Activated CD4-positive, alpha-beta T cell treated with anti-CD3 and anti-CD28 coated beads for 24 hours (primary cell): ENCODE measurements around the gene HOPX.
"Not testable (repeated sequence)": the region's sequence is repeated elsewhere in the genome, so short reads cannot be mapped to it uniquely, and the experiment has no call there.

Experiments used
- DNase-seq, 2 donors: peaks; one replicate each; pipeline ENCODE4 v3.0.0-alpha.2; 2020; ENCODE audit warnings: low read depth in 2 of 2

The HOPX gene

GRCh38 chr4:56688094-56688647 lies 7.1 kb upstream of the HOPX start:
- no peak for DNase-seq

GRCh38 chr4:56686537-56687231 lies 5.6 kb upstream of the HOPX start:
- no peak for DNase-seq

GRCh38 chr4:56684320-56685050 lies 3.4 kb upstream of the HOPX start:
- no peak for DNase-seq

- DNase-seq, result no peak
These were observed 2.4 kb upstream of the HOPX start for GRCh38 chr4:56683455-56683854.

GRCh38 chr4:56681853-56682525 lies 893 bp upstream of the HOPX start:
- DNase-seq, result no peak

GRCh38 chr4:56680266-56680665 lies 830 bp downstream of the HOPX start:
- DNase-seq, result no peak

- DNase-seq, result no peak
These were observed 3.4 kb downstream of the HOPX start for GRCh38 chr4:56677711-56678110.

GRCh38 chr4:56674984-56675383 lies 6.1 kb downstream of the HOPX start:
- DNase-seq, result no peak

- no peak for DNase-seq
These were observed 9.2 kb downstream of the HOPX start for GRCh38 chr4:56671860-56672259.

GRCh38 chr4:56671373-56671772 lies 9.7 kb downstream of the HOPX start:
- no peak for DNase-seq

GRCh38 chr4:56668267-56668666 lies 12.8 kb downstream of the HOPX start:
- no peak for DNase-seq

GRCh38 chr4:56667396-56667795 lies 13.7 kb downstream of the HOPX start:
- DNase-seq, result not testable (repeated sequence)

- no peak for DNase-seq
These were observed 14.8 kb downstream of the HOPX start for GRCh38 chr4:56666279-56666678.

- no peak for DNase-seq
These were observed 15.3 kb downstream of the HOPX start for GRCh38 chr4:56665781-56666180.

- DNase-seq, result no peak
These were observed 18.2 kb downstream of the HOPX start for GRCh38 chr4:56662782-56663468.

GRCh38 chr4:56659946-56660345 lies 21.1 kb downstream of the HOPX start:
- no peak for DNase-seq

- DNase-seq, result no peak
These were observed 22.6 kb downstream of the HOPX start for GRCh38 chr4:56658528-56658927.

- no peak for DNase-seq
These were observed 23.3 kb downstream of the HOPX start for GRCh38 chr4:56657818-56658217.

- DNase-seq, result no peak
These were observed 24.0 kb downstream of the HOPX start for GRCh38 chr4:56657128-56657527.

- DNase-seq, result peak in 1 of 2 donors; percentile 14
These were observed 24.8 kb downstream of the HOPX start for GRCh38 chr4:56656346-56656643.

GRCh38 chr4:56655627-56656345 lies 25.3 kb downstream of the HOPX start:
- DNase-seq, result no peak
